Tongue (tissue), 2 donors: ENCODE results near the gene SUCNR1. TPM values are rescaled to one million over a fixed set of nuclear protein-coding genes. Genes with fewer than 3 reads are reported as not detected.
"Not testable (repeated sequence)": the region's sequence is repeated elsewhere in the genome, so short reads cannot be mapped to it uniquely, and the experiment has no call there.

Experiments
- DNase-seq: peaks from one replicate; pipeline ENCODE4 v3.0.0-alpha.2; 2015
- total RNA-seq: library from RNA; depleted of rRNA; stranded (reverse); fragments of >200 nt; gene quantifications from one replicate; pipeline ENCODE4 v1.2.3, GENCODE V29; 2014

SUCNR1 gene, protein sequence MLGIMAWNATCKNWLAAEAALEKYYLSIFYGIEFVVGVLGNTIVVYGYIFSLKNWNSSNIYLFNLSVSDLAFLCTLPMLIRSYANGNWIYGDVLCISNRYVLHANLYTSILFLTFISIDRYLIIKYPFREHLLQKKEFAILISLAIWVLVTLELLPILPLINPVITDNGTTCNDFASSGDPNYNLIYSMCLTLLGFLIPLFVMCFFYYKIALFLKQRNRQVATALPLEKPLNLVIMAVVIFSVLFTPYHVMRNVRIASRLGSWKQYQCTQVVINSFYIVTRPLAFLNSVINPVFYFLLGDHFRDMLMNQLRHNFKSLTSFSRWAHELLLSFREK
- total RNA-seq = 0.10 TPM

DNA sequence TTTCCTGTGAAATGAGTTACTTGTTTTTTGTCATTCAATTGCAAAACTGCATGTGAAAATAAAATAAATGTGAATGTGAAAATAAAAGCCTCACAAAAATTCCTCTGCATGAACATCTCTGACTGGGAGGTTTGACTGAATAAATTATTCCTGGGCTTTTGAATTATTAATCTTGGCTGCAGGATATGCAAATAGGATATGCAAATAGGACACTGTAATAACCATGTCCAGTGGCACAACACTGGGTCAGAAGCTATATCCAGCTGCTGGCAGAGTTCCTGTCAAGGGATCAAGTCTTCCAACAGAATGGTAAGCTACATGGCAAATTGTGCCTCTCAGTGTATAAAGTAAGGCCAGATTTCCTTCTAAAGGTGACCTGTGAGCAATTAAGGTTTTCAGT, at the start of gene SUCNR1:
Gene SUCNR1, plus strand, starts transcription at position 246 of the 400 bp plus-strand sequence. CDS start 6,250 bp downstream, outside the sequence.
- peak; percentile 47 for DNase-seq

DNA sequence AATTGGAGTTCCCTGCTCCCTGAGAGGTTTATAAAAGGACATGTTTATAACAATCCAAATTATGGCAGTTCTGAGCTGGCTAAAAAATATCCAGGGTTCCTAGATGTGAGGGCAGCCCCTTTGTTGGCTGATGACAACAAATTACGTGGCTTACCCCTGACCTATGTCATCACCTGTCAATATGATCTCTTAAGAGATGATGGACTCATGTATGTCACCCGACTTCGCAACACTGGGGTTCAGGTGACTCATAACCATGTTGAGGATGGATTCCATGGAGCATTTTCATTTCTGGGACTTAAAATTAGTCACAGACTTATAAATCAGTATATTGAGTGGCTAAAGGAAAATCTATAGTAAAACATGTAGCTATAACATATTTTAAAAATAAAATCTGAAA, 45.6 kb upstream of the SUCNR1 start:
- no peak for DNase-seq

DNA sequence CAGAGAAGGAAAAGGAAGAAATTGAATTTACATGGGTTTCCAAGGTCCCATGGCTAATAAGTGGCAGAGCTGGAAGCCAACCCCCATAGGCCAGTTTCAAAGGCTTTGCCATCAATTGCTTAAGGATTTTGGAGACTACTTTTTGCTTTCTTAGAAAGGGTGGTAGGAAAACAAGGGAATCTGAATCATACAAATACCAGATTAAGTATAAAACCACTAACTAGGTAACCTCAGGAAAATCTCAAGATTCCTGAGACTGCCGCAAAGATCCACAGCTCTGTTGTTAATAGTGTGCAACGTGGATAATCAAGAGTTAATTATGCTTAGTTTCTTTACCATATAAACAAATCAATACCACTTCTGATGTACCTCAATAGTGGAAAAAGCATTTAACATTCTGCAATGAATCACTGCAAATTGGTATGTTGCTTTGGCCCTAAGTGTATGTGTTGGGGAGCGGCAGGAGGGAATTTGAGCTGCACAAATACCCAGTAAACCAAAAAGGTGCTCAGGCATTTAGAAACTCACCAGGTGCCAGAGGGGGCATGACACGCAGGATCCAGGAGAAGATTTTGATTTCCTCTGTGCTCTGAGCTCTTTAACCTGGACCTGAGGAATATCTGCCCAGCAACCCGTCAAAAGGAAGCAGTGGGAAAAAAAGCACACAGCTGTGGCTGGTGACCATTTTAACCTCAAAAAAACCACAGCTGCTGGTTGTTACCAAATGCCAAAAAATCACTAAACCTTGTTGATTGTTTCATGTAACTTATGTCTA, 37.5 kb upstream of the SUCNR1 start:
- DNase-seq = peak; percentile 33

DNA sequence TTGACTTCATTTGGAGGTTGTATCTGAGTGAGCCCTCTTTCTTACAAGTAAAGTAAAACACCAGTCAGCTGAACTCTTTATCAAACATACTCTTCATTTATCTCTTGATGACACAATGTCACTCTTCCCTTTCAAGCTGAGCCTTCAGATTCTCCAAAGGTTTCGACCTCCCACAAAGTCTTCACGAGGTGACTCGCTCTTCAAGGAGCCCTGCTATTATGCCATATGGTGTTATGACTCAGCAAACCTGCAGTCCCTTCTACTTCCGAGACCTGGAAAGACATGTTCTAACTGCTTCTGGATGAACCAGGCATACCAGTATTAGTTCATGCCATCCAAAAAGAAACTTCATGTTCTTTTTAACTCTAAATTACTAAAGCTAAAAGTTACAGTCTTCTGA, 36.4 kb upstream of the SUCNR1 start:
- peak; percentile 38 for DNase-seq

DNA sequence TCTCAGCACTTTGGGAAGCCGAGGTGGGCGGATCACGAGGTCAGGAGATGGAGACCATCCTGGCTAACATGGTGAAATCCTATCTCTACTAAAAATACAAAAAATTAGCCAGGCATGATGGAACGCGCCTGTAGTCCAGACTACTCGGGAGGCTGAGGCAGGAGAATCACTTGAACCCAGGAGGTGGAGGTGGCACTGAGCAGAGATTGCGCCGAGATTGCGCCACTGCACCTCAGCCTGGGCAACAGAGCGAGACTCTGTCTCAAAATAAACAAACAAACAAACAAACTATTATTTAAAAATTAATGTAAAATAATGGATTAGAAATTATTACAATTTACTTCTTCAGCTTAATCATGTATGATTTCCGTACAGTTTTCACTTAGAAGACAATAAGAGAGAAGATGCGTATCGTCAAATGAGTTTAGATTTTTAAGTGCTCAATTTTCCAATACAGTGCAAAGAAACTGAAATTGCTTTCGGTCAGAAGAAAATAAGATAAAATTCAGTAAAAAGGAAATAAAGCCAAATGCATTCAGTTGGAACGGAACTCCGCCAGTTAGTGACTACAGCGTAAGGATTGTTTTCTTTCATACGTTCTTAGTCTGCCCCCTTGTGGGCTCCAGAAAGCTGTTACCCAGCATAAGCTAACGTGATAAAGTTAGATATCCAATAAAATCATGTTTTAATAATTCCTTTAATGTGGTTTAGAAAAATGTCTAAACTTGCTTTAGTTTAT, 34.7 kb upstream of the SUCNR1 start:
- peak; percentile 91 for DNase-seq

DNA sequence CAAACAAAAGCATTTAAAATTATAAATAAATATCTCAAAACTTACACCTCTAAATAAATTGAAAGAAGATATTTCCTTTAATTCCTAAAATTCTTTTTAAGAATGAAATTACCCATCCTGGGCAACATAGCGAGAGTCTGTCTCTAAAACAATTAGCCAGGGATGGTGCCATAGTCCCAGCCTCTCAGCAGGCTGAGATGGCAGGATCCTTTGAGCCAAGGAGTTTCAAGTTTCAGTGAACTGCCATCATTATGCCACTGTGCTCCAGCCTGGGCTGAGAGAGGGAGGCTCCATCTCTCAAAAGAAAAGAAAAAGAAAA, 34.2 kb upstream of the SUCNR1 start:
- peak; percentile 6 for DNase-seq

DNA sequence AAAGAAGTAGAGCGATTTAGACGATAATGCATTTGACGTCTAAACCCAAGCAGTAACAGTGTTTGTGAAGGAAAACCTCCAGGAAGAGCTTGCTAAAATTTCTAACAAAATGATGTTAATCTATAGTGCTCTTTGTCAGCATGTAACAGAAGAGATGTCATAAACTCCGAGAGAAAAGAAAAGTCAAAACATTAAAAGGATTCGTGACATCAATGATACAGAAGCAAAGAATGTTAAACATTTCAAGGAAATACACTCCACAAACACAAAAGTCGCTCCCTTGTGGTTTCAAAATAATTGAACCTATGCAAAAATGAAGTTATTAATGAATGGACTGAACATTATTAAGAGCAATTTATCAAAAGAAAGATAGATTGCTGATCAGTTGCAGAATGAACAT, 31.6 kb upstream of the SUCNR1 start:
- DNase-seq = no peak

DNA sequence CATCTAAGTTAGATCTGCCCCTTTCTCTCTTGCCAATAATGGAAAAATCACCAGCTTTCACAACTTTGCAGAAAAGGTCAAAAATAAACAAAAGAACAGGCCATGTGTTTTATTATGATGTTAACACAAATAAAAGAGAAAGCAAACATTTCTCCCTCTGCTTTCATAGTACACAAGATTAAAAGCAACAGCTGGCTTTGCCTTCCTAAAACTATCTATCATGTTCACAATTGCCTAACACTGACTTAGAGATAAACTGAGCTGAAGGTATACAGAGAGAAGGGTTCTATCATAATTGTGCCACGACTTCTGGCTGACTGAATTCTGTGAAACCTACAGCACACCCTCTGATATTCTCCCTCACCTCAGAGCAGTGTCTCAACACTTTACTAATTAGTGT, 30.2 kb upstream of the SUCNR1 start:
- no peak for DNase-seq

DNA sequence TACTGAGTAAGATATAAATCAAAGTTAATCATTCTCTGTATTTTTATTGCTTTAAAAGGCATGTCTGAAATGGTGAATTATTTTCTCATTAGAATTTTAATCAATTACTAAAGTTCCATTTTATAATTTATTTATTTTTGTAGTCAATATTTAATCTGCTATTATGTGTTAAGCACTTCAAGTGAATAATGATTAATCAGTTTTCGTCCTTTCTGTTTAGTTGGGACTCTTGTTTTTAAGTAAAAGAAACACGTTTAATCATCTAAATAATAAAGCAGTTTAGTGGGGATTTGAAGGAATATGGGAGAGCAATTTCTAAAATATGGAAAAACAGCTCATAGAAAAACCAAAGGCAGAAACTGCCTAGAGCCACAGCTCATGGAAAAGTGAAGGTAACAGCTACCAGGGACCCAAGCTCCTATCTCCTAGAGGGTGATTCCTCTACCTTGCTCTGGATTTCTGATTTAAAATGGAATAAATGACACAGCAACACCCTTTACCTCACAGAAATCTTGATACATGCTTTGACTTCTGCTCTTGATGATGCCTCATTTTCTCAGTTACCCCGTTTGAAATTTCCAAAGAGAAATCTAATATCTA, 28.0 kb upstream of the SUCNR1 start:
- no peak for DNase-seq

DNA sequence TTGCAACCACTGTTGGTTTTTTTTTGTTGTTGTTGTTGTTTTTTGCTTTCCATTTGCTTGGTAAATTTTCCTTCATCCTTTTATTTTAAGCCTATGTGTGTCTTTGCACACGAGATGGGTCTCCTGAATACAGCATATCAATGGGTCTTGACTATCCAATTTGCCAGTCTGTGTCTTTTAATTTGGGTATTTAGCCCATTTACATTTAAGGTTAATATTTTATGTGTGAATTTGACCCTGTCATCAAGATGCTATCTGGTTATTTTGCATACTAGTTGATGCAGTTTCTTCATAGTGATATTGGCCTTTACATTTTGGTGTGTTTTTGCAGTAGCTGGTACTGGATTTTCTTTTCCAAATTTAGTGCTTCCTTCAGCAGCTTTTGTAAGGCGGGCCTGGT, 23.4 kb upstream of the SUCNR1 start:
- not testable (repeated sequence) for DNase-seq

DNA sequence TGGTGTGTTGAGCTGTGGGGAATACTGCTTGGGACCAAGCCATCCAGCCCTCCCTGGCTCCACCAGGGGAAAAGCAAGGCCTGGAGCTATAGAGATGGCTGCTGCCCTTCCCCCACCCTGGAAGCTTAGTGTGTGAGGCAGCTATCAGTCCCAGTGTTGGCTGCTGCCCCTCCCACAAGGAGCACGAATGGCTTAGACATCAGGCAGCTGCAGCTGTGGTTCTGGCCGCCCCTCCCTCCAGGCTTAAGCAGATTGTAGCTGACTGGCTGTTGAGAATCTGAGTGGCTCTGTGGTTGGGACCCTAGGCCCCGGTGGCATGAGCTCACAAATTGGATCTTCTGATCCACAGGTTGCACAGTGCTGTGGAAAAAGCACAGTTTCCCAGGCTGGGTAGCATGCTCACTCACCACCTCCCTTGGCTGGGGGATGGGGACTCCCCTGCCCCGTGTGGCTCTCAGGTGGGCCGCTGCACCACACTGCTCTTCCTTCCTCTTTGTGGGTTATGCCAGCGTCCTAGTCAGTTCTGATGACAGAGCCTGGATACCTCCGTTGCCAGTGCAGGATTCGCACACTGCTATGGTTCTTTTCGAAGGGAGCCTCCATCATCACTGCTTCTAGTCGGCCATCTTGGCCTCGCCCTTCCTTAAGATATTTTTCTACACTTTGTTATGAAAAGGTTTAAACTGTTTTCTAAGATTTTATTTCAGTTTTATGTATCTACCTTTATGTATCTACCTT, 21.2 kb upstream of the SUCNR1 start:
- no peak for DNase-seq

DNA sequence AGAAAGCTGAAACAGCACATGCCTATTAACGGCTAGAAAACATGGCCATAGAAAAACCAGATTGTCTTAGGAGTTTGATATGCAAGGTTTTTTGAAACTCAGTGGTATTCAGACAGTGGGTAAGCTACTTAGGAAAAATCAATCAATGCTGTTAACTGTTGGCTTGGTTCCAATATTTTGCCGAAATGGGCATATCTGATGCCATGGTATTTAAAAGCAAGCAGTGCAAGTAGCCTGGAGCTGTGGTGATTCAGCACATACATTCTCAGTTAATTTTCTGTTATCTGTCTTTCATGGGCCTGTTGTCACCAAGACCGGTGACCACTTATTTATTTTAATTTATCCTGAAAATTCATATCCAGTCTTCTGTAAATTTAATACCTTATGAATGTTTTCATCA, 17.3 kb upstream of the SUCNR1 start:
- no peak for DNase-seq

DNA sequence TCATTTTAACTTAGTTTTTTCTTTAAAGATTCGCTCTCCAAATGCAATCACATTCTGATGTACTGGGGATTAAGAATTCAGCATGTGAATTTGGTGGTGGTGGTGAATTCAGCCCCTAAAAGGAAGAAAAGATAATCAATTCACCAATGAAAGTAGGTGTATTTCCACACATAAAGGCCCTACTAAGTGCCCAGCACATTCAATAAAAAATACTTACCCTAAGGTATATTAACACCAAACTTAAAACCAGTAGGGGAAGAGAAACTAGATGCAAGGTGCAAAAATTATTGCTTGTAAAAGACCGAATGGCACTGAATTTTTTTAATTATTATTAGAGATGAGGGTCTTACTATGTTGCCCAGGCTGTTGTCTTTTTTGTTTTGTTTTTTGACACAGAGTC, 16.8 kb upstream of the SUCNR1 start:
- DNase-seq = no peak

DNA sequence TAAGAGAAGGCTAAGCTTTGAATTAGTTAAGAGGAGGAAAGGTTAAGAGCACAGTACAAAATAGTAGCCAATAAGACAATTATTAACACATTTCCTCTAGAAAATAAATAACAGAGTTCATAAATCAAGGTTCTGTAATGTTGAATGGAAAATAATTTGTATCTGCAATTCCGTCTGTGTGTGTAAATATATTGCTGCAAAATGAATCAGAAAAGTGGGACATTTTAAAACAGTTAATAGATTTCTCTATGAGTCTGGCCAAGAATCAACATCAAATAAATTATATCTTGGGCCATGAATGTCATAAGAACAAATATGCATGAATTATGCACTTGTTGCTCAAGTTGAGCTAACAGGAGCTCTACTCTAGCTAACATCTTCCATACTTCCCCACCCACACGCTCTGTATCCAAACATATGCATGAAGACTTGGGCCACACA, 14.2 kb upstream of the SUCNR1 start:
- DNase-seq = no peak

DNA sequence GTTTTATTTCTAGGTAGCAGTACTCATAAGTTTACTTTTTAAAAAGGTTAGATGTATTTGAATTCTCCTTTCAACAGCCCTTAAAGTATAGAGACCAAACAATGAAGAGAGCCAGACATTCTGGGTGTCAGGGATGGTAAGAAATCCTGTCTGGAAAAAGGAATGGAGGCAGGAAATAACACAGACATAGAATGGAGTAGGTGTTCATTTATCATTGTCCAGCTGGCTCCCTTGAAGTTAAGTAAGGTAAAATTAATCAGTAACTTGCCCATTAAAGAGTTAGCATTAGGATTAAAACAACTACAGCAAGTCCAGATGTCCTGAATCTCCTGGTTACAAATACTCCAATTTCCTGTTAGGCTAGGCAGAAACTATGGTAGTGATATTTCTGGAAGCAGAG, 13.5 kb upstream of the SUCNR1 start:
- no peak for DNase-seq

DNA sequence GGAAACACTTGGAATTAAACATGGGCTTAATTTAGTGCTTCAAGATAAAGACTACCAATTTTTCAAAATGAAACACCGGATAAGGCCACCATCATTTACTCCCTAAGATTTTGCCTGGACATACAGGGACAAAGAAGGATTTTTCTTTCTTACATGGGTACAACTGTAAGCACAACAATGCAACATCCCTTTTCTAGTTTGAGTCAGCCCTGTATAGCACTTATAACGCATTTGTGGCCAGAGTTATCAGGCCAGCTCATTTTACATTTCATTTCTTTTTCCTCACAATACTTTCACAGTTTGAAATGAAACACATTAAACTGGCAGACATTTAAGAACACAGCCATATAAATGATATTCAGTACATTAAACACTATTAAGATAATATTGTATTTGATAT, 9.8 kb upstream of the SUCNR1 start:
- no peak for DNase-seq

DNA sequence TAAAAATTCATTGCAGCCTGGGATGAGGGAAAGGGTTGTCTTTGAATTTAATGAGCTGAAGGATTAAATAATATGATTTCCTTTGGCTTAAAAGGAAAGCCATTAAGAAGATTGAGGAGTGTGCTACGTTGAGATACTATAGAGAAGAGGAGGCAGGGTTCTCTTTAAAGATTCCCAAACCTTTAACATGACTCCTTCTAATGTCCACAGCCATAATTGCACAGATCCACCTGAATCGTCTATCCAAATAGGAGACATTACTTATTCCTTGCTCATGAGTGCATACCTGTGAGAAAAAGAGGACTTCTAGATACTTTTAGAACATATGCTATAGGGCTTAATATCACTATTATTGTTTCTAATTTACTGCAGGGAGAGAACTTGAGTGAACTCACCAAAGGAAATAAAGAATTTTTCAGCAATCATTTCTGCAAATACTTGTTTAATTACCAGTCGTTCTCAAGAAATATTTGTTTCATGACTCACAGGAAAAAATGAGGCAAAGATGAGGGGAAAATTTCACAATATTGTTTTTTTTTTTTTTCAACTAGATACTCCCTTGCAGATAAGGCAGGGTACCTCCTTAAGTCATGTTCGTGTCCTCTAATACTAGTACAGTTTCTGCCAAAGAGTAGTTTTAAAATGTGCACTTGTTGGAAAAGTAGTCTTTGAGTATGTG, 8.9 kb upstream of the SUCNR1 start:
- DNase-seq = no peak

DNA sequence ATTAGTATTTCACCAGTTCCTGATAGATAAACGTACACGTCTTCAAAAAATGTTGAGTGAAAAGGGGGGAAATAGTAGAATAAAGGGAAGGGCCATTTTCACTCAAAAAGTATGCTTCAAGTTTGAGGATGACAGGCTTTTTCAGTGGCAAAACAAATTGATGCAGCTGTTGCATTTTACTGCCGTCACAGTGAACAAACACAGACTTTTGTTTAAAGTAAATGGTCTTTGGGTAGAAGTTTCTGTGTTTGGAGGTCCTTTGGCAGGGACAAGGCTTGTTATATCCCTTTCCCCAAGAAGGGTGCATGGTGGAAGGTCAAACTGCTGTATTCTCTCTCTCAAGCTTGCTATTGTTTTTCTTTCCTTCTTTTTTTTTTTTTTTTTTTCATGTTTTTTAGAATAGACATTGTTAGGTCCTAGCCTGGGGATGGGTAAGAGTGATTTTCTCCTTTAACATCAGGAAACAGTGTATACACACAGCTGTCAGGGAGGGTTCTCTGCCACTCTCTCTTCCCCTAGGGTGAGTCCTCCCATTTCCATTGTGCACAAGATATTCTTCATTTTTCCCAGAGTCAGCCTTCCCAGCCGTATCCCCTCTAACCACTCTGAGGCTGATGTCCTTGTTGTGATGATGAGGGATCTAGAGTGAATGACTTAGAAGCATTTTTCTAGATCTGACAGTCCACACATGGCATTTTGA, 6.6 kb upstream of the SUCNR1 start:
- DNase-seq = peak; percentile 77

DNA sequence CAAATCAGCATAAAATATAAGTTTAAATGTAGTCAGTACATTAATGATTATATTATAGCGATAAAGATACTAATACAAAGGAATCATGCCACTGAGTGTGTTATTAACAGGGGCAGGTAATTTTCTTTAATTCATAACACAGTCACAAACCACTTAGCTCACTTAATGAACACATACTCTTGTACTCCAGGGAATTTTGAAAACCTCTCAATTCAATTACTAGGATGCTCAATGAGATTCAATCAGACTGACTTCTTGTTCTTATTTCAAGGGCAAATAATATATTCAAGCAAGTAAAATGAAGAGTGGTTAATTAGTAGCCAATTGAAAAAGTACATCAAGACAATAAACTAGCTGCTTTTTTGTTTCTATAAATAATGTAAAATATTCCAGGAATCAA, 5.8 kb upstream of the SUCNR1 start:
- DNase-seq = no peak

DNA sequence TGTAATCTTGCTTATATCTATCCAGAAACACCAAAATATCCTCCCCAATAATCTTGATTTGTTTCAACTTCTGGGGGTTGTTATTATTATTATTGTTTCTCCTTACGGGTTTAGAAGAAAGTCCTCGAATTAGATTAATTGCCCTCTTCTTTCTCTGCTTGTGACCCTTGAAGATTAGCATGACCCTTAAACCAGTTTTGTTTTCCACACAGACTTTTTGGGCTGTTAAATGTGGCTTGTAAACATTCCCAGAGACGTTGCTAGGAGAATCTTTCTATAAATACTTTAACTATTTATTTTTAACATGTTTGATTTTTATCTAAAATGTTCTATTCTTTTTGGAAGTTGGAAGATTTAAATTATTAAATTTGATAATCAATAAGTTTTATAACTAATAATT, 4.3 kb upstream of the SUCNR1 start:
- no peak for DNase-seq
